Stimulated activated CD4-positive, alpha-beta T cell treated with anti-CD3 and anti-CD28 coated beads, Interleukin-1b, Interleukin-23, amount 100 ng/mL, for 4 hours (primary cell): ENCODE results near the gene WWC1.

ENCODE experiments used
- DNase-seq, 2 donors: peaks; one replicate each; pipeline ENCODE4 v3.0.0-alpha.2; 2020; ENCODE audit warnings: low read depth in 2 of 2

WWC1 gene

GRCh38 chr5:168364151-168364661 is 72.8 kb downstream of the WWC1 start:
- no peak for DNase-seq

- DNase-seq = no peak
These were observed 73.5 kb downstream of the WWC1 start for GRCh38 chr5:168364750-168365550.

DNA sequence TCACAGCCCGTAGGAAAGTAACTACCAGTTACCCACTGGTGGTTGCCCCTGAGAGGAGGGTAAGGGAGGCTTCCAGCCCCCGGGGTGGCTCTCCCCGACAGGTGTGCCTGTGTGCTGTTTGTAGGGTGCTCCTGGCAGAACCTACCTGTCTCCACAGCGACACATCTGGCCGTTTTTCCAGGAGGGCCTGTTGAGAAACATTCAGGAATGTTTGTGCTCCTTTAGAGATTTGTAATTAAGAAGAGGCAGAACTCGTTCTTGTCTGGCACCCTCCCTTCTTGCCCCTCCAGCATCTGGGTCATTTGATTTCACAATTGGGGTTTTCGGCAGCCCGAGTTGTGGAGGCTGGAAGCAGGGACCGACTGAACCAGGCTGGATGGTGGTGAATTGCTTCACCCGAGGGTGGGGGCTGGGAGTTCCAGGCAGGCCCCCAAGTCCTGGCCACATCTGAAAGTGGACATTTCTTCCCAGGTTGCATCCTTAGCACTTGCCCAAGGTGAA is 74.2 kb downstream of the WWC1 start:
- no peak for DNase-seq

- no peak for DNase-seq
These were observed 74.7 kb downstream of the WWC1 start for GRCh38 chr5:168366116-168366515.

GRCh38 chr5:168368854-168369253 is 77.4 kb downstream of the WWC1 start:
- no peak for DNase-seq

GRCh38 chr5:168370831-168371230 is 79.4 kb downstream of the WWC1 start:
- no peak for DNase-seq

- DNase-seq = no peak
These were observed 81.0 kb downstream of the WWC1 start for GRCh38 chr5:168372356-168372946.

DNA sequence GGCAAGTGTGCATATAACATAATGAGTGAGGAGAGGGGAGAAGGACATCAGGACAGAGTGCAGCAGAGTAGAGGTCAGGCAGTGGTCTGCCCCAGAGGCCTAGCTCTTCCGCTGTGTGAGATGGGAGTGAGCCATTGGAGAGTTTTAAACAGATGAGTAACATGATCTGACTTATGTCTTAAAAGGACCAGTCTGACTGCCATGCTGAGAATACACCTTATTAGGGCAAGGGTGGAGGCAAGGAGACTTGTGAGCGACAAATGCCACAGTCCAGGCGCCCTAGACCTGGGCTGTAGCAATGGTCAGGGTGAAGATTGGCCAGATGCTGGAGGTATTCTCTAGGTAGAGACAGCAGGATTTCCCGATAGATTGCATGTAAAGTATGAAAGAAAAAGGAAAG is 83.1 kb downstream of the WWC1 start:
- no peak for DNase-seq

GRCh38 chr5:168375214-168375613 is 83.8 kb downstream of the WWC1 start:
- DNase-seq = no peak

- DNase-seq = no peak
These were observed 86.1 kb downstream of the WWC1 start for GRCh38 chr5:168377525-168377924.

GRCh38 chr5:168378741-168379140 is 87.3 kb downstream of the WWC1 start:
- DNase-seq = no peak

GRCh38 chr5:168382421-168382820 is 91.0 kb downstream of the WWC1 start:
- DNase-seq = no peak

GRCh38 chr5:168390491-168390890 is 99.0 kb downstream of the WWC1 start:
- no peak for DNase-seq

GRCh38 chr5:168393773-168394172 is 102.3 kb downstream of the WWC1 start:
- no peak for DNase-seq

DNA sequence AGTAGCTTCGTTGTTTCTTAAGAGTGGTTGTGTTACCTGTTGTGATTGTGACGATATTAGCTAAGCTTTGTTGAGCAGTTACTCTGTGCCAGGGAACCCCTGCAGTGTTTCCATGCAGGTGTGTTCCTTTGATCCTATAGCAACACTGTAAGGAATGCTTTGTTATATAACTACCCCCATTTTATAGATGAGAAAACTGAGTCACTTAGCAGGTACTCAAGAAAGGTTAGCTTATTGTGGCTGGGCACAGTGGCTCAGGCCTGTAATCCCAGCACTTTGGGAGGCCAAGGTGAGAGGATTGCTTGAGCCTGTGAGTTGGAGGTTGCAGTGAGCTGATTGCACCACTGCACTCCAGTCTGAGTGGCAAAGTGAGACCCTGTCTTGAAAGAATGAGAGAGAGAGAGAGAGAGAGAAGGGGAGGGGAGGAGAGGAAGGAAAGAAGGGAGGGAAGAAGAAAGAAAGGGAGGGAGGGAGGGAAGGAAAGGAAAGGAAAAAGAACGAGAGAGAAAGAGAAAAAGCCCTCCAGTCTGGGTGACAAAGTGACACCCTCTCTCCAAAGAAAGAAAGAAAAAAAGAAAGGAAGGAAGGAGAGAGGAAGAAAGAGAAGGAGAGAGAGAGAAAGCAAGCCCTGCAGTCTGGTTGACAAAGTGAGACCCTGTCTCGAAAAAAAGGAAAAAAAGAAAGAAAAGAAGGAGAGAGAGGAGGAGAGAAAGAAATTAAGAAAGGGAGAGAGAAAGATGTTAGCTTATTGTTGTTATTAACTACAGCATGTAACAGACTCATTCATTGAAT is 109.2 kb downstream of the WWC1 start:
- DNase-seq = no peak

- DNase-seq = no peak
These were observed 109.8 kb downstream of the WWC1 start for GRCh38 chr5:168401226-168401625.

- no peak for DNase-seq
These were observed 110.4 kb downstream of the WWC1 start for GRCh38 chr5:168401880-168402279.

DNA sequence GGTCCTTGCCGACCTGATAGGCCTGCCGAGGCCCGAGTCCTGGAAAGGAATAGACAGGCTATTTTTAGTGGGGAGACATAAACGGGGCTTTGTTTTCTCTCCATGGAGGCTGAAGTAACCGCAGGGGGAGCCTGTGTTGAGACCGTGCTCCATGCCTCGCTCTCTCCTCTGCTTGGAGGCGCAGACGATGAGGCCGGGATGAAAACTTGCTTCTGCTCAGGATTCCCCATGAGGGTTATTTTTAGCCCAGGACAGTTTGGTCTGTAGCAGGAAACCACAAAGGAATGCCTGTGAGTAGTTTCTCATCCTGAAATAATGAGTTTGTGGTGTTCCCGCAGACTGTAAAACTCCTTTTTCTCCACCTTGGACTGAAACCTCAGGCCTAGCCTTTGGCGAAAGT is 112.9 kb downstream of the WWC1 start:
- no peak for DNase-seq

DNA sequence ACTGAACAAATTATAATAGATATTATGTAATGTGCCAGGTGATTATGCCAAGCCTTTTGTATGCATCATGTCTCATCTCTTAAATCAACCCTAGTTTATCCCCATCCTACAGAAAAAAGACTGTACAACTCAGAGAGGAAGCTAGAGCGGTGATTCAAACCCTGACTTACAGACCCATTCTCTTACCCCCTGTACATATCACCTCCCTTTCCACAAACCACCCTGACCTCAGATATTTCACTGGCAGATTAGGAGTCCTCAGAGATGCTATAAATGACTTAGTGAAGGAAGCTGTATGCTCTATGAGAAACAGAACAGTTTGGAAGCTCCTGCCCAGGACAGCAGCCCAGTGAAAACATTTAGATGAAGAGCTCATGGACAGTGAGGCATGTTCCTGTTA is 115.8 kb downstream of the WWC1 start:
- DNase-seq = no peak

DNA sequence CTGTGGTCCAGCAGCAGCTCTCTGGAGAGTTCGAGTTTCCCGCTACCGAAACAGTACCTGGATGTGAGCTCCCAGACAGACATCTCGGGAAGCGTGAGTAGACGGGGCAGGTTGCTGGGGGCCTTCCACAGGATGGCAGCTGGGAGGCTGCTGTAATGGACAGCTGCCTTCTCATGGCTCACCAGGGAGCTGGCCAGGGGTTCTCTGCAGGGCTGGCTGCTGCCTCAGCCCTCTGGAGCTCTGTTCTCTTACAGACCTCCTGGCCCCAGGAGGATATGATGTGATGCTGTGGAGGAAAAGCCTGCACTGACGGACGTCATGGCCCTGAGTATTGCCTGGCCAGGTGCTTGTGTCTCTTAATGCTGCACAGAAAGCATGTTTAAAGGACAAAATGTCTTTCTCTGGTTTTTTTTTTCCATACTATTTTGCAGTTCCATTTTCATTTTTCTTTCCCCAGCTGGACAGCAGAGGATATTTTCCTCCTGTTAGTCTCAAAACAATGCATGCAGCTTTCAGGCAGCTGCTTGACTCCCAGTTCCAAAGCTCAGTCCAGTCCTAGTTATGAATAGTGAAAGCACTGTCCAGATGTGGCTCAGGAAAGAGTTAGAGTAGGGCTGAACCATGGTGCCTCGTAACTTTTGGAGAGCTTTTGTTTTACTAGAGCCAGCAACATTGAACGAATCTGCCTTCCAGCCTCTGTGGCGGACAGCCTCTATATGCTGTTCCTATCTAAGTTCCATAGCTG is 117.3 kb downstream of the WWC1 start:
- DNase-seq = no peak

DNA sequence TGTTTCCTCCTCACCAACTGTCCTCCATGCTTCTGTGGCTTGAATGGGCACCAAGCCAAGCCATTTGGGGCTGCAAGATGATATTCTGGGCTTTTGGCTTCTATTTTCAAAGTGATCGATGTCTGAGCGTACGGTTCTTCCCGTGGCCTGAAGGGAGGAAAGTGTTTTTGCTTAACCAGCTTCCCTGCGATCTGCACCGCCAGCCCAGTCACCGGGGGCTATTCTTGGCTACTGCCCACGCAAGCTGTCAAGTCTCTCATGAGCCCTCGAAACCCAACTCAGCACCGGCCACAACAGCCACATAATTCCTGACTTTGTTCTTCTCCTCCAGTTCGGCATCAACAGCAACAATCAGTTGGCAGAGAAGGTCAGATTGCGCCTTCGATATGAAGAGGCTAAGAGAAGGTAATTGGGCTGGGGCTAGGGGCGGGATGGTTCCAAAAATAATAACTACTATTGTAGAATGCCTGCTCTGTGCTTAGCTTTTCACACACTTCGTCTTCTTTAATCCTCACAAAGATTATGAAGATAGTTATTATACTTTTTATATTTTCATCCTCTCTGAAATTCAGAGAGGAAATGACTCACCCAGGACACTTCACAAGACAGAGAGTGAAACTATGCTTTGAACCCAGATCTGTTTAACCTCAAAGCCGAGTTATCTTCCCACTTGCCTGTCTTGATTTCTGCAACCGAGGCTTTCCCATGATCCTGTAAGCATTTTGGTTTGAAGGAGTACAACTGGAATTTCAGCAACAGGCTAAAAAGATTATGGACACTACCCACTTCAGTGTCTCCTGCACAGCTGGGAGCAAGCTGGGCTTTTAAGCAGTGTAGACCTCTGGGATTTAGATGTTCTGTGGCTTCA is 118.4 kb downstream of the WWC1 start:
- DNase-seq = peak; percentile 3 to 6
